Esophagus muscularis mucosa (tissue), 4 donors: ENCODE data around the gene RFNG. TPM values are rescaled to one million over a fixed set of nuclear protein-coding genes. Genes with fewer than 3 reads are reported as not detected.

Experiments
- DNase-seq: peaks from one replicate; pipeline ENCODE4 v3.0.0-alpha.2; 2017; ENCODE audit errors: extremely low spot score
- H3K27ac ChIP-seq, 4 donors: fragments of 200-600 bp; sonication (generic); replicated peaks in 1 of 4; 1 replicate in 3 of 4; 2 replicates in 1 of 4; pipeline ENCODE4 v1.5.1; 2016 to 2019; ENCODE audit warnings: mild to moderate bottlenecking in 1 of 4
- H3K27me3 ChIP-seq, 4 donors: fragments of 200-600 bp; sonication (generic); one replicate each; pipeline versions ENCODE4 v1.5.1 to v1.6.0; 2016 to 2019
- H3K36me3 ChIP-seq, 4 donors: fragments of 200-600 bp; sonication (generic); one replicate each; pipeline ENCODE4 v1.5.1; 2016 to 2019
- H3K4me1 ChIP-seq, 4 donors: fragments of 200-600 bp; sonication (generic); one replicate each; pipeline ENCODE4 v1.5.1; 2016 to 2019
- H3K4me3 ChIP-seq, 4 donors: fragments of 200-600 bp; sonication (generic); 1 replicate in 2 of 4; 2 replicates in 2 of 4; pipeline ENCODE4 v1.5.1; 2016 to 2019; ENCODE audit warnings: mild to moderate bottlenecking in 4 of 4, moderate library complexity in 1 of 4
- H3K9me3 ChIP-seq, 4 donors: fragments of 200-600 bp; sonication (generic); 1 replicate in 3 of 4; 2 replicates in 1 of 4; pipeline ENCODE4 v1.5.1; 2016 to 2019
- EP300 ChIP-seq: sonication (generic); formaldehyde crosslinking; IDR thresholded peaks from one replicate; pipeline ENCODE4 v1.6.1; 2017; ENCODE audit warnings: antibody characterized with exemption
- POLR2A ChIP-seq: fragments of 450-650 bp; IDR thresholded peaks from one replicate; pipeline ENCODE4 v1.6.1; 2017; ENCODE audit warnings: antibody characterized with exemption, moderate library complexity, mild to moderate bottlenecking, low read depth
- POLR2AphosphoS5 ChIP-seq, 2 donors: sonication (generic); formaldehyde crosslinking; IDR thresholded peaks; one replicate each; pipeline ENCODE4 v1.6.1; 2017; ENCODE audit warnings: antibody characterized with exemption in 2 of 2
- WGBS: methylation state at CpG from one replicate; pipeline ENCODE4 v1.1.5; 2018; 5-methylcytosine and 5-hydroxymethylcytosine counted together
- intact Hi-C: fragments of 100-400 bp; cut with DNase I; formaldehyde crosslinking; loops from one replicate; pipeline ENCODE4 v1.15.1; 2023
- total RNA-seq, 4 donors: library from RNA; depleted of rRNA; stranded (reverse); fragments of >200 nt; gene quantifications; one replicate each; pipeline versions ENCODE4 v1.1.0 to v1.2.1, GENCODE V29; 2016
- TF ChIP-seq, protein P1 (sequence below), 3 experiments: fragments of 200-600 bp in 2 of 3; fragments of 450-650 bp in 1 of 3; sonication (generic) in 2 of 3; IDR thresholded peaks; one replicate each; pipeline ENCODE4 v1.5.1; 2017 to 2019; ENCODE audit warnings: antibody characterized with exemption in 3 of 3, mild to moderate bottlenecking in 2 of 3, moderate library complexity in 1 of 3

The RFNG gene
- total RNA-seq, 4 donors from 2014 or later, result 32.4 to 54.8 (median 42.5) TPM

GRCh38 chr17:82033359-82034085 lies 18.1 kb downstream of the RFNG start:
- TF ChIP-seq, protein P1, sequence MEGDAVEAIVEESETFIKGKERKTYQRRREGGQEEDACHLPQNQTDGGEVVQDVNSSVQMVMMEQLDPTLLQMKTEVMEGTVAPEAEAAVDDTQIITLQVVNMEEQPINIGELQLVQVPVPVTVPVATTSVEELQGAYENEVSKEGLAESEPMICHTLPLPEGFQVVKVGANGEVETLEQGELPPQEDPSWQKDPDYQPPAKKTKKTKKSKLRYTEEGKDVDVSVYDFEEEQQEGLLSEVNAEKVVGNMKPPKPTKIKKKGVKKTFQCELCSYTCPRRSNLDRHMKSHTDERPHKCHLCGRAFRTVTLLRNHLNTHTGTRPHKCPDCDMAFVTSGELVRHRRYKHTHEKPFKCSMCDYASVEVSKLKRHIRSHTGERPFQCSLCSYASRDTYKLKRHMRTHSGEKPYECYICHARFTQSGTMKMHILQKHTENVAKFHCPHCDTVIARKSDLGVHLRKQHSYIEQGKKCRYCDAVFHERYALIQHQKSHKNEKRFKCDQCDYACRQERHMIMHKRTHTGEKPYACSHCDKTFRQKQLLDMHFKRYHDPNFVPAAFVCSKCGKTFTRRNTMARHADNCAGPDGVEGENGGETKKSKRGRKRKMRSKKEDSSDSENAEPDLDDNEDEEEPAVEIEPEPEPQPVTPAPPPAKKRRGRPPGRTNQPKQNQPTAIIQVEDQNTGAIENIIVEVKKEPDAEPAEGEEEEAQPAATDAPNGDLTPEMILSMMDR (IDR thresholded peaks at IDR 0.05), result no peak
- TF ChIP-seq POLR2AphosphoS5 (IDR thresholded peaks at IDR 0.05) (no peak), EP300 (no peak), POLR2A (no peak)
- 93% methylated on average over 30 of the region's 38 CpGs for WGBS
- DNase-seq, result no peak
- peaks cover 0 to 18% (median 6%) of the 10 kb centered on the region in 4 donors for H3K27me3 ChIP-seq
- H3K9me3 ChIP-seq, result no peaks in the 10 kb centered on the region
- peaks cover 34 to 51% (median 46%) of the 10 kb centered on the region in 4 donors for H3K4me1 ChIP-seq
- H3K4me3 ChIP-seq, result no peak overlapping the region
- no peak overlapping the region for H3K27ac ChIP-seq
- peaks cover 0 to 16% (median 4%) of the 10 kb centered on the region in 4 donors for H3K36me3 ChIP-seq
- intact Hi-C loops, result loop anchor here (5.0 kb wide), 1 partner anchor 64 kb away; the partner anchor contains the start of gene FASN

GRCh38 chr17:82031885-82032627 lies 19.6 kb downstream of the RFNG start:
- Histone ChIP-seq H3K4me3 (peak overlapping the region; percentile 35 to 60 (median 55)), H3K9me3 (no peaks in the 10 kb centered on the region), H3K27me3 (peaks cover 0 to 18% (median 6%) of the 10 kb centered on the region in 4 donors), H3K36me3 (peaks cover 0 to 31% (median 14%) of the 10 kb centered on the region in 4 donors), H3K27ac (no peak overlapping the region), H3K4me1 (peaks cover 31 to 45% (median 39%) of the 10 kb centered on the region in 4 donors)
- no CpG with 5 or more reads among the region's 59 CpGs for WGBS
- no peak for TF ChIP-seq EP300
- no peak for TF ChIP-seq POLR2A
- TF ChIP-seq, protein P1 (IDR thresholded peaks at IDR 0.05), result no peak
- no peak for TF ChIP-seq POLR2AphosphoS5 (IDR thresholded peaks at IDR 0.05)
- DNase-seq, result no peak
- intact Hi-C loops, result loop anchor here (2.0 to 5.0 kb wide), 2 partner anchors 65 to 123 kb away; partner anchors contain the start of gene FASN

- Histone ChIP-seq H3K27ac (peak within 1 kb of the TSS; percentile 12 to 66 (median 40)), H3K4me1 (peaks cover 26 to 38% (median 33%) of the 10 kb centered on the region in 4 donors), H3K4me3 (peak within 1 kb of the TSS; percentile 53 to 60 (median 58)), H3K9me3 (no peaks in the 10 kb centered on the region), H3K36me3 (peaks cover 0 to 35% (median 18%) of the 10 kb centered on the region in 4 donors), H3K27me3 (peaks cover 0 to 18% (median 6%) of the 10 kb centered on the region in 4 donors)
- DNase-seq, result no peak
- no peak for TF ChIP-seq POLR2AphosphoS5 (IDR thresholded peaks at IDR 0.05)
- no peak for TF ChIP-seq POLR2A
- TF ChIP-seq EP300, result no peak
- TF ChIP-seq, protein P1 (IDR thresholded peaks at IDR 0.05), result no peak
- intact Hi-C loops, result loop anchor here (2.0 to 5.0 kb wide), 2 partner anchors 66 to 123 kb away; partner anchors contain the start of gene FASN
- 0% methylated on average over 9 of the region's 96 CpGs for WGBS
These were observed 20.2 kb downstream of the RFNG start, which contains the start of gene RAC3 for GRCh38 chr17:82031303-82031884. TSS of gene RAC3 (plus strand) at chr17:82031678. CDS start at chr17:82031762, 84 bp downstream.

- Histone ChIP-seq H3K27ac (peak overlapping the region; percentile 12 to 66 (median 40)), H3K4me1 (peaks cover 19 to 31% (median 26%) of the 10 kb centered on the region in 4 donors), H3K36me3 (peaks cover 0 to 32% (median 18%) of the 10 kb centered on the region in 4 donors), H3K9me3 (no peaks in the 10 kb centered on the region), H3K27me3 (peaks cover 0 to 18% (median 6%) of the 10 kb centered on the region in 4 donors), H3K4me3 (peak overlapping the region; percentile 53 to 60 (median 58))
- TF ChIP-seq POLR2A (no peak), POLR2AphosphoS5 (IDR thresholded peaks at IDR 0.05) (peak in 1 of 2 donors; percentile 59), EP300 (no peak)
- TF ChIP-seq, protein P1 (IDR thresholded peaks at IDR 0.05), result peak; percentile 91 to 97 (median 93)
- intact Hi-C loops, result loop anchor here (2.0 to 5.0 kb wide), 2 partner anchors 67 to 124 kb away; partner anchors contain the start of gene FASN
- 0% methylated on average over 23 of the region's 94 CpGs for WGBS
- DNase-seq, result peak; percentile 96
These were observed 20.9 kb downstream of the RFNG start for GRCh38 chr17:82030470-82031302.
